ENCODE results near the gene POLR1G. TPM values are rescaled to one million over a fixed set of nuclear protein-coding genes. Genes with fewer than 3 reads are reported as not detected.

POLR1G gene
- total and polyA plus RNA-seq, 9 of the 15 experiments (the other 6 are each of a cell fraction or from before 2014, with no cell fraction given) = 3.0 to 50.1 (median 27.4) TPM

DNA sequence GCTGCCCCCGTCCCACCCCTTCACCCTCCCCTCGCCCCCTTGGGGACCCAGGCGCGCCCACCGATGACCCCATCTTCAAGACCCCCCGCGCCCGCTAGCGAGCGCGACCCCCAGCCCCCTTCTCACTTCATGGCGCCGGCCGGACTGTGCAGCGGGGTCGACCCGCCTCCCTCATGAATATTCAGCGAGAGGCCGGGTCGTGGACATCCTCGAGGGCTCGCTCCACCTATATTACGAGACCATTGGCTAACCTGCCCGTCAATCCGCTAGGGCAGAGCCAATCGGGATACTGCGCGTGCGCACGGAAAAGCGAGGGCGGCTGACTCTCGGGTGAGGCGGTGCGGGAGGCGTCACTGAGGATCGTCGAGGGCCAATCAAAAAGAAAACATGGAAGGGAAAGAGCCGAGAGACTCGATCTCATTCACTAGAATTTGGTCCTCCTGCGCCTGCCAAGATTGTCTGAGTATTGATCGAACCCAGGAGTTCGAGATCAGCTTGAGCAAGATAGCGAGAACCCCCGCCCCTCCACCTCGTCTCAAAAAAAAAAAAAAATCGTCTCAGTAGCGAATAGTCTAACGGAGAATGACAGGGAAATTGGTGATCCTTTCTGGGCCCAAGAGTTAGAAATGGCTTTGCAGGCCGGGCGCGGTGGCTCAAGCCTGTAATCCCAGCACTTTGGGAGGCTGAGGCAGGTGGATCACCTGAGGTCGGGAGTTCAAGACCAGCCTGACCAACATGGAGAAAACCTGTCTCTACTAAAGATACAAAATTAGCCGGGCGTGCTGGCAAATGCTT lies 35.8 kb upstream of the POLR1G start, which contains the start of gene ERCC2:
Gene ERCC2, minus strand, starts transcription at position 164 of the 795 bp plus-strand sequence. Its CDS starts 33 bp downstream, at position 131.
- POLR2A ChIA-PET = interaction anchor here (0.6 to 1.2 kb wide), 8 partner anchors 14 to 284 kb away, joined by 3 to 4 read pairs (median 3); no protein-coding TSS in a partner anchor
- H3K9me1 ChIP-seq (ENCODE audit: control insufficient read depth, insufficient read depth, low read length) = no peaks in the 10 kb centered on the region
- no peaks in the 10 kb centered on the region for H3K9me3 ChIP-seq (replicated peaks; ENCODE audit: control insufficient read depth, insufficient read depth, low read depth, low read length)
- in situ Hi-C loops (cut with MboI) (no loop called here), intact Hi-C loops (cut with micrococcal nuclease) (loop anchor here (2.0 kb wide), 1 partner anchor 34 kb away; the partner anchor contains the start of gene PPP1R13L)
- H3K9ac ChIP-seq (ENCODE audit: insufficient read depth in 1 of 2, low read depth in 2 of 2, low read length in 2 of 2) = peak within 1 kb of the TSS; percentile 81 to 100
- peak within 1 kb of the TSS; percentile 89 for H2AFZ ChIP-seq (ENCODE audit: low read depth, low read length)
- H3K27me3 ChIP-seq (ENCODE audit: control insufficient read depth in 2 of 2, insufficient read depth in 2 of 2, low read length in 2 of 2) = no peaks in the 10 kb centered on the region
- H3K79me2 ChIP-seq (ENCODE audit: control insufficient read depth, insufficient read depth, low read length) = peaks cover 18% of the 10 kb centered on the region
- H3K36me3 ChIP-seq (ENCODE audit: control insufficient read depth, insufficient read depth, low read length) = peaks cover 21% of the 10 kb centered on the region; the same call in 2 of the 3 replicates
- DNase-seq (ENCODE audit: extremely low read depth in 1 of 4, low spot score in 3 of 4) = peak; percentile 99 to 100 (median 100)
- peak within 1 kb of the TSS; percentile 75 for H3K4me2 ChIP-seq (ENCODE audit: insufficient read depth, low read length)
- peak within 1 kb of the TSS; percentile 78 for H3K4me3 ChIP-seq
- H3K4me1 ChIP-seq (replicated peaks in 1 of 2; ENCODE audit: control insufficient read depth in 2 of 2, insufficient read depth in 2 of 2, low read length in 2 of 2) = peaks cover 10 to 27% of the 10 kb centered on the region in 2 experiments
- 3% methylated on average over 42 of the region's 55 CpGs for WGBS (ENCODE audit: insufficient coverage, low coverage, missing lambda C conversion rate)
- FAIRE-seq = peak; percentile 96
- CTCF ChIA-PET (ENCODE audit: low intra/inter-chr PET ratio) = no interaction called here
- BruUV-seq (replicated peaks) = TSS peak; percentile 99
- no peaks in the 10 kb centered on the region for H4K20me1 ChIP-seq (replicated peaks; ENCODE audit: control insufficient read depth, insufficient read depth, low read length)
- ATAC-seq = peak; percentile 99
- peak within 1 kb of the TSS; percentile 84 for H3K27ac ChIP-seq (ENCODE audit: extremely low read depth, low read depth, low read length)
- TF ChIP-seq TCF7L2 (IDR thresholded peaks at IDR 0.05; ENCODE audit: low read depth, low read length) (no peak), SIRT6 (IDR thresholded peaks at IDR 0.05; ENCODE audit: low read depth, low read length) (no peak), ZKSCAN8 (CRISPR knock-in tag; IDR thresholded peaks at IDR 0.05) (no peak), NCOA4 (IDR thresholded peaks at IDR 0.05; ENCODE audit: partially characterized antibody) (no peak), KHSRP (IDR thresholded peaks at IDR 0.05) (no peak), RBM39 (optimal IDR thresholded peaks at IDR 0.05; ENCODE audit: low read depth, low read length) (no peak), YBX1 (IDR thresholded peaks at IDR 0.05) (no peak), MECOM (CRISPR knock-in tag; IDR thresholded peaks at IDR 0.05) (no peak), CBFA2T2 (conservative IDR thresholded peaks at IDR 0.05) (no peak), CHD2 (IDR thresholded peaks at IDR 0.05; ENCODE audit: low read depth, low read length) (peak; percentile 88), SUPT5H (IDR thresholded peaks at IDR 0.05) (peak; percentile 84)
- TF ChIP-seq, protein P1, sequence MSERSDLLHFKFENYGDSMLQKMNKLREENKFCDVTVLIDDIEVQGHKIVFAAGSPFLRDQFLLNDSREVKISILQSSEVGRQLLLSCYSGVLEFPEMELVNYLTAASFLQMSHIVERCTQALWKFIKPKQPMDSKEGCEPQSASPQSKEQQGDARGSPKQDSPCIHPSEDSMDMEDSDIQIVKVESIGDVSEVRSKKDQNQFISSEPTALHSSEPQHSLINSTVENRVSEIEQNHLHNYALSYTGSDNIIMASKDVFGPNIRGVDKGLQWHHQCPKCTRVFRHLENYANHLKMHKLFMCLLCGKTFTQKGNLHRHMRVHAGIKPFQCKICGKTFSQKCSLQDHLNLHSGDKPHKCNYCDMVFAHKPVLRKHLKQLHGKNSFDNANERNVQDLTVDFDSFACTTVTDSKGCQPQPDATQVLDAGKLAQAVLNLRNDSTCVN (CRISPR knock-in tag; IDR thresholded peaks at IDR 0.05) = peak; percentile 57; the same call in 1 of the 2 replicates
- TF ChIP-seq, protein P2, sequence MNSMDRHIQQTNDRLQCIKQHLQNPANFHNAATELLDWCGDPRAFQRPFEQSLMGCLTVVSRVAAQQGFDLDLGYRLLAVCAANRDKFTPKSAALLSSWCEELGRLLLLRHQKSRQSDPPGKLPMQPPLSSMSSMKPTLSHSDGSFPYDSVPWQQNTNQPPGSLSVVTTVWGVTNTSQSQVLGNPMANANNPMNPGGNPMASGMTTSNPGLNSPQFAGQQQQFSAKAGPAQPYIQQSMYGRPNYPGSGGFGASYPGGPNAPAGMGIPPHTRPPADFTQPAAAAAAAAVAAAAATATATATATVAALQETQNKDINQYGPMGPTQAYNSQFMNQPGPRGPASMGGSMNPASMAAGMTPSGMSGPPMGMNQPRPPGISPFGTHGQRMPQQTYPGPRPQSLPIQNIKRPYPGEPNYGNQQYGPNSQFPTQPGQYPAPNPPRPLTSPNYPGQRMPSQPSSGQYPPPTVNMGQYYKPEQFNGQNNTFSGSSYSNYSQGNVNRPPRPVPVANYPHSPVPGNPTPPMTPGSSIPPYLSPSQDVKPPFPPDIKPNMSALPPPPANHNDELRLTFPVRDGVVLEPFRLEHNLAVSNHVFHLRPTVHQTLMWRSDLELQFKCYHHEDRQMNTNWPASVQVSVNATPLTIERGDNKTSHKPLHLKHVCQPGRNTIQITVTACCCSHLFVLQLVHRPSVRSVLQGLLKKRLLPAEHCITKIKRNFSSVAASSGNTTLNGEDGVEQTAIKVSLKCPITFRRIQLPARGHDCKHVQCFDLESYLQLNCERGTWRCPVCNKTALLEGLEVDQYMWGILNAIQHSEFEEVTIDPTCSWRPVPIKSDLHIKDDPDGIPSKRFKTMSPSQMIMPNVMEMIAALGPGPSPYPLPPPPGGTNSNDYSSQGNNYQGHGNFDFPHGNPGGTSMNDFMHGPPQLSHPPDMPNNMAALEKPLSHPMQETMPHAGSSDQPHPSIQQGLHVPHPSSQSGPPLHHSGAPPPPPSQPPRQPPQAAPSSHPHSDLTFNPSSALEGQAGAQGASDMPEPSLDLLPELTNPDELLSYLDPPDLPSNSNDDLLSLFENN (IDR thresholded peaks at IDR 0.05; ENCODE audit: low read depth in 2 of 2, low read length in 2 of 2) = no peak; a peak in 1 of 4 replicates
- TF ChIP-seq, protein P3, sequence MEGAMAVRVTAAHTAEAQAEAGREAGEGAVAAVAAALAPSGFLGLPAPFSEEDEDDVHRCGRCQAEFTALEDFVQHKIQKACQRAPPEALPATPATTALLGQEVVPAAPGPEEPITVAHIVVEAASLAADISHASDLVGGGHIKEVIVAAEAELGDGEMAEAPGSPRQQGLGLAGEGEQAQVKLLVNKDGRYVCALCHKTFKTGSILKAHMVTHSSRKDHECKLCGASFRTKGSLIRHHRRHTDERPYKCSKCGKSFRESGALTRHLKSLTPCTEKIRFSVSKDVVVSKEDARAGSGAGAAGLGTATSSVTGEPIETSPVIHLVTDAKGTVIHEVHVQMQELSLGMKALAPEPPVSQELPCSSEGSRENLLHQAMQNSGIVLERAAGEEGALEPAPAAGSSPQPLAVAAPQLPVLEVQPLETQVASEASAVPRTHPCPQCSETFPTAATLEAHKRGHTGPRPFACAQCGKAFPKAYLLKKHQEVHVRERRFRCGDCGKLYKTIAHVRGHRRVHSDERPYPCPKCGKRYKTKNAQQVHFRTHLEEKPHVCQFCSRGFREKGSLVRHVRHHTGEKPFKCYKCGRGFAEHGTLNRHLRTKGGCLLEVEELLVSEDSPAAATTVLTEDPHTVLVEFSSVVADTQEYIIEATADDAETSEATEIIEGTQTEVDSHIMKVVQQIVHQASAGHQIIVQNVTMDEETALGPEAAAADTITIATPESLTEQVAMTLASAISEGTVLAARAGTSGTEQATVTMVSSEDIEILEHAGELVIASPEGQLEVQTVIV (CRISPR knock-in tag; IDR thresholded peaks at IDR 0.05; ENCODE audit: borderline replicate concordance) = no peak

Data from K562 (cell line).